ENCODE measurements around the gene DBH.

DNA sequence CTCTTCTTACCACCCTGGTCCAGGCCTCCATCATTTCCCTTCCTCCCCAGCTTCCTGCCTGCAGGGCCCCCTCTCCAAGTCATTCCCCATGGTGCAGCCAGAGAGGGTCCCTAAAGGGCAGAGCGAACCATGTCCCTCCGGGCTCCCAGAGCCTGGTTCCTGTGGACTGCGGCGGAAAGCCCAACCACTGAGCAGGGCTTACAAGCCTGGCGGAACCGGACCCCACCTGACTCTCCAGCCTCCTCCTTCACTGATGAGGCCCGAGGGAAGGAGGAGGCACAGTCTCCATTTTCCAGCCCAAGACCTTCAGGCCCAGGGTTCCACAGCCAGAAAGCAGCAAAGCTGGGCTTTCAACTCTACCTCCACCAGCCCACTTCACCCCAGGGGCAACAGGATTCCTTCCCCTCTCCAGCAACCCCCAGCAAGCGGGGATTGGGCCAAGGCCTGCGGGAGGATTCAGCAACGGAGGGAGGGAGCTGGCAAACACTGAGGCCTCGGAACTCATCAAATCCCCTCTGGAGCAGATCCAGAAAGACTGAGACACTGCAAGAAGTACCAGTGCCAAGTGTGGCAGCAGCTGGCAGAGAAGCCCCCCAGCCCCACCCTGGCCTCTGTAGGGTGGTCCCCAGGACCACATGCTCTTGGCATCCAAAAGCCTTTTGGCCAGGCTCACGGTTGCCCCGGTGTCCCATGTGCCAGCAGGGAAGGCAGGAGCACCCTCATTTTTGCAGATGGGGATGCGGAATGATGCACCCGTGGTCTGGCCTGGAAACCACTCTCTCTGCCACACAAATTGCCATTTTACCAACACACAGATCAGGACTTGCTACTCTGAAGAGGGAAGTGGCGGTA, 30.1 kb upstream of the DBH start:
- TF ChIP-seq, protein P1, sequence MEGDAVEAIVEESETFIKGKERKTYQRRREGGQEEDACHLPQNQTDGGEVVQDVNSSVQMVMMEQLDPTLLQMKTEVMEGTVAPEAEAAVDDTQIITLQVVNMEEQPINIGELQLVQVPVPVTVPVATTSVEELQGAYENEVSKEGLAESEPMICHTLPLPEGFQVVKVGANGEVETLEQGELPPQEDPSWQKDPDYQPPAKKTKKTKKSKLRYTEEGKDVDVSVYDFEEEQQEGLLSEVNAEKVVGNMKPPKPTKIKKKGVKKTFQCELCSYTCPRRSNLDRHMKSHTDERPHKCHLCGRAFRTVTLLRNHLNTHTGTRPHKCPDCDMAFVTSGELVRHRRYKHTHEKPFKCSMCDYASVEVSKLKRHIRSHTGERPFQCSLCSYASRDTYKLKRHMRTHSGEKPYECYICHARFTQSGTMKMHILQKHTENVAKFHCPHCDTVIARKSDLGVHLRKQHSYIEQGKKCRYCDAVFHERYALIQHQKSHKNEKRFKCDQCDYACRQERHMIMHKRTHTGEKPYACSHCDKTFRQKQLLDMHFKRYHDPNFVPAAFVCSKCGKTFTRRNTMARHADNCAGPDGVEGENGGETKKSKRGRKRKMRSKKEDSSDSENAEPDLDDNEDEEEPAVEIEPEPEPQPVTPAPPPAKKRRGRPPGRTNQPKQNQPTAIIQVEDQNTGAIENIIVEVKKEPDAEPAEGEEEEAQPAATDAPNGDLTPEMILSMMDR (IDR thresholded peaks at IDR 0.05) = no peak
- no peak for TF ChIP-seq POLR2A (IDR thresholded peaks at IDR 0.05)

Measured in body of pancreas (tissue), 4 donors.